Hematopoietic multipotent progenitor cell treated with erythropoietin and hydrocortisone succinate and interleukin-3 and kit ligand, for 8 days (in vitro differentiated cells): ENCODE measurements around the gene CFH.
"Not testable (repeated sequence)": the region's sequence is repeated elsewhere in the genome, so short reads cannot be mapped to it uniquely, and the experiment has no call there.

ENCODE experiments used
- DNase-seq: peaks from one replicate; pipeline ENCODE4 v3.0.0-alpha.2; 2015

The CFH gene

GRCh38 chr1:196773713-196774112 is 121.9 kb downstream of the CFH start:
- DNase-seq = no peak

- no peak for DNase-seq
These were observed 122.3 kb downstream of the CFH start for GRCh38 chr1:196774175-196774574.

DNA sequence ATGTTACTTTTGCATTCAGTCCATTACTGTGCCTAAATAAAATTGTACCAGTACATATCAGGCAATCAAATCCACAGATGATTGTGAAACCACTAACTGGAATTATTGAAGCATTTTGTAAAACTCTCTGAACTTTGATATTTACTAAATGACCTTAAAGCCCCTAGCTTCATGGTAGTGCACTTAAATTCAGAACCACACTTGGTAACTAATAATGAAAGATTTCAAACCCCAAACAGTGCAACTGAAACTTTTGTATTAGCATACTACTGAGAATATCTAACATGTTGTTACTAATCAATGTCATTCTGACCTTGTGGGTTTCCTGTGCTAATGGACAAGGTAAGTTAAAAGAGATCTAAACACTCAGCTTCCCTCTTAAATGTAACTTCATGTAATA is 122.8 kb downstream of the CFH start, which contains the start of gene CFHR3:
CFHR3 (plus strand) TSS at position 238 of the 400 bp plus-strand sequence; CDS start at position 285, 47 bp downstream.
- no peak for DNase-seq

GRCh38 chr1:196777603-196778002 is 125.8 kb downstream of the CFH start:
- DNase-seq = no peak

DNA sequence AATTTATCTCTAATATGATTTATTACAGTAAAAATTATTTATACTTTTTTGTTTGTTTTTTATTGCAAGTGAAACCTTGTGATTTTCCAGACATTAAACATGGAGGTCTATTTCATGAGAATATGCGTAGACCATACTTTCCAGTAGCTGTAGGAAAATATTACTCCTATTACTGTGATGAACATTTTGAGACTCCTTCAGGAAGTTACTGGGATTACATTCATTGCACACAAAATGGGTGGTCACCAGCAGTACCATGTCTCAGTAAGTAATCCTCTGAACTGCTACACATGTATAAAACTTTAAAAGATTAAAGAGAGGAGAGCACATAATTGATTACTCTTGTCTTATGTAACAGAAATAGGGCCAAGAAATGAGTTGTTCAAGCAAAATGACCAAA is 127.2 kb downstream of the CFH start:
- DNase-seq = no peak

DNA sequence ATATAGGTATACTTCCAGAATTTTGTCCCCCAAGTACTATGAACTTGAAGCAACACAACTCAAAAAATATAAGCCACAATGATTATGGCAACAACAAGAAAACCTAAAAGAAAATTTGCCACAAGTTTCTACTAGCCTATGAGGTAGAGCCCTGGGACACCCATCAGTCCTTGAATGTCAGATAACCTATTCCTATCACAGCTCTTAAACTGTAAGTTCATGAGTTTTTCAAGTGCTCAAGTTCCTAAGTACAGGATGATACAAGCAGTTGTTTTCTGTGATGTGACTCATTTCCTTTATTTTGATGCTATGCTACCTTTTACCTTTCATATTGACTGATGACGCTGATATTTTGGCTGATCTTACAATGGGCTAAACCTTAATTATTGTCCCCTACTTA is 139.4 kb downstream of the CFH start:
- not testable (repeated sequence) for DNase-seq

- not testable (repeated sequence) for DNase-seq
These were observed 142.3 kb downstream of the CFH start for GRCh38 chr1:196794103-196794502.
